Epithelial cell of proximal tubule (primary cell): ENCODE results near the gene EEF2. TPM values are rescaled to one million over a fixed set of nuclear protein-coding genes. Genes with fewer than 3 reads are reported as not detected.

Experiments
- DNase-seq: peaks from one replicate; pipeline ENCODE4 v3.0.0-alpha.2; 2011; ENCODE audit warnings: low read depth
- H3K4me3 ChIP-seq: 2 replicates; pipeline ENCODE4 v1.5.1; 2011; ENCODE audit warnings: low read depth, mild to moderate bottlenecking, low read length
- CTCF ChIP-seq: conservative IDR thresholded peaks from 2 replicates; pipeline ENCODE4 v1.5.1; 2012; ENCODE audit warnings: low read depth, mild to moderate bottlenecking, low read length
- total RNA-seq: library from RNA; depleted of rRNA; stranded (reverse); fragments of >200 nt; gene quantifications from 2 replicates; pipeline ENCODE4 v1.2.3, GENCODE V29; 2015

The EEF2 gene
- total RNA-seq, 1 donor from 2014 or later: 1,327 TPM

DNA sequence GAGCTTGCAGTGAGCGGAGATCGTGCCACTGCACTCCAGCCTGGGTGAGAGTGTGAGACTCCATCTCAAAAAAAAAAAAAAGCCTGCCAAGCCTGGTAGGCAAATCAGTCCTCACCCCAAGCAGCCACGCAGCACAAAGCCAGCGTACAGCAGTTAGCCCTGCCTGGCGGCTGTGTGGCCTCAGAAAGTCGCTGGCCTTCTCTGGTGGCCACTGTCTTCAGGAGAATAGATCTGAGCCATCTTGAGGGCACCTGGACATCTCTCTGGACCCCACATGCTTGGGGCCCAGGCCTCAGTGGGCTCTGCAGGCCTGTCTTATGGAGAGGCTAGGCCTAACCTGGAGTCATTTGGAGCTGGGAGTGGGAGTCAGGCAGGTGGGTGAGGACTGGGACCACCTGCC is 45.3 kb upstream of the EEF2 start:
- H3K4me3 ChIP-seq: no peak overlapping the region
- TF ChIP-seq CTCF: no peak
- no peak for DNase-seq

DNA sequence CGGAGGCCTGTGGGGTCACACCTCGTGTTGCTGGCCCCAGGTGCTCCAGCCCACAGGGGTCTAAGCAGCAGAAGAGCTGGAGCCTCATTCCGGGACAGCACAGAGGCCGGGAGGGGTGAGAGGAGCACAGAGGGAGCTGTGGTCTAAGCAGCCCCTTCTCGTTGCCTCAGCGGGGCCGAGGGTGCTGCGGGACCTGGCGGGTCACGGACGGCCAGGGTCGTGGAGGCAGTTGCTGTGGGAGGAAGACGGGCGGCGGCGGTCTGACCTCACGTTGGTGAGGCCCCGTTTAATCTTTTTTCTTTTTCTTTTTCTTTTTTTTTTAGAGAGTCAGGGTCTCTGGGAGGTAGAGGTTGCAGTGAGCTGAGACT is 44.0 kb upstream of the EEF2 start:
- TF ChIP-seq CTCF: no peak

DNA sequence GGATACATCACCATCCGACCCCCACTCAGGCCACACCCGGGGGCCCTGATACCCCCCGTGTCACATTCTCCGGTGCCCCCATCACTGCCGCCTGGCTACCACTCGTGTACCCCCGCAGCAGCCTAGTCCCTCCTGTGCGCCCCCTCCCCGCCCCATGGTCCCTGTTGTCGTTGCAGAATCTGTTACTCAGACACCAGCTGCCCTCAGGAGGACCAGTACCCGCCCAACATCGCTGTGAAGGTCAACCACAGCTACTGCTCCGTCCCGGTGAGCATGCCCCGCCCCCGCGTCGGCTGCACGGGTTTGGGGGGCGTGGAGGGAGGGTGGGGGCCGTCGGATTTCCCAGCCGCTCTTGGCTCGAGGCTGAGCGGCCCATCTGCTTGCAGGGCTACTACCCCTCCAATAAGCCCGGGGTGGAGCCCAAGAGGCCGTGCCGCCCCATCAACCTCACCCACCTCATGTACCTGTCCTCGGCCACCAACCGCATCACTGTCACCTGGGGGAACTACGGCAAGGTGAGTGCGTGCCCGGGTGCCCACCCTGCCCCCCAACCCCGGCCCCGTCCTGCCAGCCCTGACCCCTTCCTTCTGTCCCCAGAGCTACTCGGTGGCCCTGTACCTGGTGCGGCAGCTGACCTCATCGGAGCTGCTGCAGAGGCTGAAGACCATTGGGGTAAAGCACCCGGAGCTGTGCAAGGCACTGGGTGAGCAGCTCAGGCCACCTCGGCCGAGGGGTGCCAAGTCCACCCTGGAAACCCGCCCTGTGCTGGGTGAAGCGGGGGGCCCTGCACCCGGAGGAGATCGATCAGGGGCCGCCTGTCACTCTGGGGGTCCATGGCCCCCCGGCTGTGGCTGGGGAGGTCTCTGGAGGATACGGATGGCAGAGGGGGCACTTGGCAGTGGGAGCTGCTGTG is 43.3 kb upstream of the EEF2 start:
- TF ChIP-seq CTCF: no peak
- H3K4me3 ChIP-seq: no peak overlapping the region
- DNase-seq: no peak

More for the DNA sequence above, 44.0 kb upstream of the EEF2 start:
- H3K4me3 ChIP-seq: no peak overlapping the region
- no peak for DNase-seq

- DNase-seq: no peak
- no peak for TF ChIP-seq CTCF
- H3K4me3 ChIP-seq: no peak overlapping the region
Measured at GRCh38 chr19:4027146-4027545, 41.9 kb upstream of the EEF2 start.

DNA sequence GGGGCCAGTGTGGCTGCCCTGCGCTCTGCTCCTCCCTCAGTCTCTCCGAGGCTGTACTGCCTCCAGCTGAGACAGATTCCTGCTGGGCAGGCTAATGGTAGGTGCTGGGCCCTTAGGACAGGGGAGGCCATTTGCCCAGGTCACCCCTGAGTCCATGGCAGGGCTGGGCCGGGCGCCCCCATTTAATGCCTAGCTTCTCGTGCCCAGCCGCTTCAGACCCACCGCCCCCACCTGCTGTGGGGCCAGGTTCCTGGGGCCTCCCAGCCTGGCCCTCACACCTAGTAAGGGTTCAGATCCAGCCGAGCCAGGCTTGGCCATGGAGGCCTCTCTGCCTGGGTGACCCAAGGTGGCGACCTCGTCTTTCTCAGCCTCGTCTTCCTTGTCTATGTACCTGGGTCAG is 40.1 kb upstream of the EEF2 start:
- TF ChIP-seq CTCF: no peak
- H3K4me3 ChIP-seq: no peak overlapping the region
- no peak for DNase-seq

- no peak for DNase-seq
- no peak overlapping the region for H3K4me3 ChIP-seq
- no peak for TF ChIP-seq CTCF
Measured at GRCh38 chr19:4023600-4024398, 38.5 kb upstream of the EEF2 start.
